ENCODE data around the gene STXBP5L. TPM values are rescaled to one million over a fixed set of nuclear protein-coding genes. Genes with fewer than 3 reads are reported as not detected.
"Not testable (repeated sequence)": the region's sequence is repeated elsewhere in the genome, so short reads cannot be mapped to it uniquely, and the experiment has no call there.

The STXBP5L gene
- polyA plus RNA-seq, 3 donors: not detected

- H3K27me3 ChIP-seq (ENCODE audit: control insufficient read depth in 2 of 2, insufficient read depth in 2 of 2, low read length in 2 of 2): no peaks in the 10 kb centered on the region
- Mint-ChIP-seq H3K36me3 (peaks cover 53 to 60% of the 10 kb centered on the region in 2 donors), H3K9me3 (peaks cover 0 to 5% (median 3%) of the 10 kb centered on the region in 7 donors), H3K27ac (no peak overlapping the region), H3K27me3 (ENCODE audit: low read depth in 3 of 3) (no peaks in the 10 kb centered on the region), H3K4me3 (no peak overlapping the region), H3K4me1 (no peaks in the 10 kb centered on the region)
- no peak overlapping the region for H3K9ac ChIP-seq (ENCODE audit: insufficient read depth, low read length, poor library complexity, severe bottlenecking)
- no peaks in the 10 kb centered on the region for H3K79me2 ChIP-seq (ENCODE audit: insufficient read depth, low read length)
- H3K4me1 ChIP-seq (ENCODE audit: control insufficient read depth in 1 of 2, insufficient read depth in 2 of 2, low read length in 2 of 2): no peaks in the 10 kb centered on the region
- no peak for TF ChIP-seq CTCF (IDR thresholded peaks at IDR 0.05)
- no peak overlapping the region for H3K27ac ChIP-seq (ENCODE audit: low read depth in 1 of 2, low read length in 2 of 2)
- no peaks in the 10 kb centered on the region for H4K20me1 ChIP-seq (ENCODE audit: insufficient read depth, low read length)
- no peak overlapping the region for H3K4me2 ChIP-seq (replicated peaks; ENCODE audit: extremely low read depth, low read length, poor library complexity, severe bottlenecking)
- WGBS (ENCODE audit: insufficient coverage): 40% methylated on average over 1 of the region's 1 CpG
- peaks cover 17 to 54% of the 10 kb centered on the region in 2 donors for H3K36me3 ChIP-seq (replicated peaks in 1 of 2; ENCODE audit: control insufficient read depth in 1 of 2, insufficient read depth in 2 of 2, low read length in 2 of 2)
- no peak overlapping the region for H2AFZ ChIP-seq (ENCODE audit: insufficient read depth, low read depth, low read length, poor library complexity, severe bottlenecking)
- no peak overlapping the region for H3K4me3 ChIP-seq (replicated peaks in 1 of 3; ENCODE audit: low read depth in 2 of 3, low read length in 3 of 3)
- intact Hi-C loops (cut with micrococcal nuclease): no loop called here
- no peak for DNase-seq
- H3K9me3 ChIP-seq (replicated peaks in 1 of 2; ENCODE audit: control insufficient read depth in 1 of 2, insufficient read depth in 1 of 2, low read length in 2 of 2): no peaks in the 10 kb centered on the region
Measured at GRCh38 chr3:121443456-121443855, 535.5 kb downstream of the STXBP5L start.

GRCh38 chr3:121451752-121452151 lies 543.7 kb downstream of the STXBP5L start:
- WGBS (ENCODE audit: insufficient coverage): 99% methylated on average over 6 of the region's 12 CpGs
- H3K79me2 ChIP-seq (ENCODE audit: insufficient read depth, low read length); intact Hi-C loops (cut with micrococcal nuclease); H3K9me3 ChIP-seq (replicated peaks in 1 of 2; ENCODE audit: control insufficient read depth in 1 of 2, insufficient read depth in 1 of 2, low read length in 2 of 2); DNase-seq; H3K9ac ChIP-seq (ENCODE audit: insufficient read depth, low read length, poor library complexity, severe bottlenecking); H3K4me1 ChIP-seq (ENCODE audit: control insufficient read depth in 1 of 2, insufficient read depth in 2 of 2, low read length in 2 of 2); H2AFZ ChIP-seq (ENCODE audit: insufficient read depth, low read depth, low read length, poor library complexity, severe bottlenecking); H4K20me1 ChIP-seq (ENCODE audit: insufficient read depth, low read length); H3K4me3 ChIP-seq (replicated peaks in 1 of 3; ENCODE audit: low read depth in 2 of 3, low read length in 3 of 3); H3K4me1 Mint-ChIP-seq; H3K4me3 Mint-ChIP-seq; H3K27ac ChIP-seq (ENCODE audit: low read depth in 1 of 2, low read length in 2 of 2); H3K4me2 ChIP-seq (replicated peaks; ENCODE audit: extremely low read depth, low read length, poor library complexity, severe bottlenecking); H3K27me3 ChIP-seq (ENCODE audit: control insufficient read depth in 2 of 2, insufficient read depth in 2 of 2, low read length in 2 of 2); H3K27me3 Mint-ChIP-seq (ENCODE audit: low read depth in 3 of 3): not testable (repeated sequence)
- Mint-ChIP-seq H3K27ac (peak overlapping the region in 2 of 7 donors; percentile 18 to 43), H3K36me3 (peaks cover 66 to 83% of the 10 kb centered on the region in 2 donors), H3K9me3 (peaks cover 0 to 23% (median 9%) of the 10 kb centered on the region in 7 donors)
- H3K36me3 ChIP-seq (replicated peaks in 1 of 2; ENCODE audit: control insufficient read depth in 1 of 2, insufficient read depth in 2 of 2, low read length in 2 of 2): peaks cover 11 to 32% of the 10 kb centered on the region in 2 donors

All from CD14-positive monocyte (primary cell).